Adrenal gland (tissue), 12 donors: Measurements from ENCODE around the gene PRKN. TPM values are rescaled to one million over a fixed set of nuclear protein-coding genes. Genes with fewer than 3 reads are reported as not detected.

Experiments
- DNase-seq, 7 donors: peaks; one replicate each; pipeline ENCODE4 v3.0.0-alpha.2; 2019 to 2020
- H3K27ac ChIP-seq, 5 donors: fragments of 200-600 bp; sonication (generic) in 4 of 5; 1 replicate in 3 of 5; 2 replicates in 2 of 5; pipeline versions ENCODE4 v1.5.1 to v1.8.0; 2016 to 2020; ENCODE audit warnings: mild to moderate bottlenecking in 1 of 5
- H3K27me3 ChIP-seq: fragments of 200-600 bp; 2 replicates; pipeline ENCODE4 v1.8.0; 2021
- H3K36me3 ChIP-seq, 2 donors: fragments of 200-600 bp; replicated peaks in 1 of 2; 1 replicate in 1 of 2; 2 replicates in 1 of 2; pipeline versions ENCODE4 v1.5.1 to v1.8.0; 2018 to 2022
- H3K4me1 ChIP-seq, 2 donors: fragments of 200-600 bp; replicated peaks in 1 of 2; 1 replicate in 1 of 2; 2 replicates in 1 of 2; pipeline versions ENCODE4 v1.5.1 to v1.8.0; 2018 to 2021
- H3K4me3 ChIP-seq, 4 donors: fragments of 200-600 bp; sonication (generic) in 3 of 4; one replicate each; pipeline ENCODE4 v1.5.1; 2016 to 2018
- H3K9me3 ChIP-seq, 3 donors: fragments of 200-600 bp; sonication (generic) in 1 of 3; replicated peaks in 1 of 3; 1 replicate in 2 of 3; 2 replicates in 1 of 3; pipeline versions ENCODE4 v1.5.1 to v1.8.0; 2016 to 2021
- CTCF ChIP-seq, 6 experiments: fragments of 450-650 bp in 4 of 6; fragments of 200-600 bp in 2 of 6; sonication (generic) in 1 of 6; IDR thresholded peaks; 1 replicate in 5 of 6; 2 replicates in 1 of 6; pipeline versions ENCODE4 v1.5.1 to v1.8.0; 2016 to 2021; ENCODE audit warnings: antibody characterized with exemption in 6 of 6, mild to moderate bottlenecking in 2 of 6, moderate library complexity in 1 of 6
- POLR2A ChIP-seq, 2 donors: fragments of 450-650 bp; IDR thresholded peaks; one replicate each; pipeline ENCODE4 v1.6.1; 2017; ENCODE audit warnings: antibody characterized with exemption in 2 of 2, mild to moderate bottlenecking in 2 of 2, moderate library complexity in 1 of 2
- WGBS, 4 donors: extraction: QIAGEN DNeasy Blood & Tissue Kit in 2 of 4; methylation state at CpG; one replicate each; pipeline versions ENCODE4 v1.1.5 to v1.1.7; 2013 to 2017; 5-methylcytosine and 5-hydroxymethylcytosine counted together
- intact Hi-C, 2 donors: fragments of 100-400 bp; cut with DNase I; formaldehyde crosslinking; loops; one replicate each; pipeline versions ENCODE4 v1.14.1 to v1.15.0; 2022 to 2023
- polyA plus RNA-seq, 3 donors: library from polyadenylated mRNA; stranded (reverse); fragments of 200-250 nt in 2 of 3; fragments of 350-450 nt in 1 of 3; fragmentation: Illumina TruSeq in 1 of 3; extraction: RNeasy Lipid Tissue Mini Kit (QIAGEN cat#74804) in 1 of 3; gene quantifications; one replicate each; pipeline ENCODE4 v1.2.3, GENCODE V29; 2013 to 2014
- total RNA-seq, 9 donors: library from RNA; depleted of rRNA in 4 of 9; stranded (reverse); fragments of >200 nt in 4 of 9; fragments of 120-200 nt in 1 of 9; fragmentation: NEBNext Ultra II Directional in 1 of 9; extraction: Animal tissue kit (Norgen Biotek cat#: 25700) in 1 of 9; gene quantifications; one replicate each; pipeline versions ENCODE4 v1.1.0 to v1.2.4, GENCODE V29; 2013 to 2023
- donor health status: healthy with polysubstance abuse.
- donor health status: Bipolar disorder and iron deficiency.
- donor health status: DM: yes; HTN: yes; CAD: no.
- donor health status: DM: no; HTN: no; CAD: no.
- donor health status: DM: no; HTN: no; CAD: no.
- donor health status: DM: yes; HTN: yes; CAD: no.

PRKN gene
- total and polyA plus RNA-seq, 12 donors = 1.9 to 159 (median 13.3) TPM

- DNase-seq = no peak
- TF ChIP-seq POLR2A (IDR thresholded peaks at IDR 0.05) = no peak
- TF ChIP-seq CTCF (IDR thresholded peaks at IDR 0.05) = no peak
- Histone ChIP-seq H3K36me3 (no peaks in the 10 kb centered on the region), H3K27me3 (no peaks in the 10 kb centered on the region), H3K4me1 (peaks cover 6 to 17% of the 10 kb centered on the region in 2 donors), H3K9me3 (no peaks in the 10 kb centered on the region), H3K27ac (no peak overlapping the region), H3K4me3 (no peak overlapping the region)
- intact Hi-C loops = no loop called here
Observed at GRCh38 chr6:161424421-161424820, 1303.1 kb downstream of the PRKN start.

DNA sequence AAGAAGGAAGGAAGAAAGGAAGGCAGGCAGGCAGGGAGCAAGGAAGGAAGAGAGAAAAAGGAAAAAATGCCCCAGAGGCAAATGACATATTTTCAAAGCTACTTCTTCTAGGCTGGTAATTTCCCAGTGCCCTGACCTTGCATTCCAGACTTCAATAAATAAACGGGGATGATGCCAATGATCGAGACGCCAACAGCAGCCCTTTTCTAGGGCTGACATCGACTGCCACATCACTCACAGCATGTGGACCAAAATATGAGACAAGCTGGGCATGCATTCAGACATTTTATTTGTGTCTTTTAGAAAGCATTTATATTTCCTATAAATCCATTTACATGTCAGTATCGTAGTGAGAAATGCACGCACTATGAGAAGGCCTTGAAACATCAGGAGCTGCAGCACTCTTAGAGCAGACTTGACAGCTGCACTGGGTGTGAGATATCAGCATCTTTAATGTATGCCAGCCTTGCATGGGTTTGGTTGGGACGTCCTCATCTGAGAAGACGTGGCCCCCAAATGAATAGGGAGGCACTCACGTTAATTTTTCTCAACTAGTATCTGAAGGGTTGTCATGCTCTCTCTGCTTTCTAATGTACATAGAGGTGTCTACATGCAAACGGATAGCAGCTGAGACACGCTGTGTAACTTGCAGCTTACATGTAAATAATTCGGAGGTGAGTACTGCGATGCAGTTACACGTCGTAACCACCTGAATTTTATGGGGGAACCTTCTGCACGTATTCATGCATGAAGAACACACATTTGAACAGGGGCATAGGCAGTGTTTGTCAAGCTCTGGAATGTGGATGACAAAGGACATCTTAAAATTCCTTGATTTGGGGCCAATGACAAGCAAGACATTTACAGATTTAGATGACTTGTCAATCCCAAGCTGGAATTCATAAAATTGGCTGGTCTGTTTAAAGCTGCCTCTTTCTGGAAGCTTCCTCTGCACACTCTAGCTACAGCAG, 1304.6 kb downstream of the PRKN start:
- Histone ChIP-seq H3K4me1 (peaks cover 6 to 17% of the 10 kb centered on the region in 2 donors), H3K36me3 (no peaks in the 10 kb centered on the region), H3K27me3 (no peaks in the 10 kb centered on the region), H3K27ac (peak overlapping the region in 3 of 5 donors; percentile 26 to 40 (median 39)), H3K4me3 (no peak overlapping the region), H3K9me3 (no peaks in the 10 kb centered on the region)
- WGBS, 4 donors = 59 to 65% (median 63%) methylated on average over 12 to 16 of the region's 16 CpGs
- intact Hi-C loops = no loop called here
- peak in 6 of 7 donors; percentile 50 to 79 (median 62) for DNase-seq
- TF ChIP-seq POLR2A (IDR thresholded peaks at IDR 0.05) (no peak), CTCF (IDR thresholded peaks at IDR 0.05) (no peak)

- 14 to 18% (median 14%) methylated on average over 7 of the region's 7 CpGs for WGBS, 4 donors
Observed at GRCh38 chr6:161418463-161418945, 1309.1 kb downstream of the PRKN start.

More at GRCh38 chr6:161418463-161418945, 1309.1 kb downstream of the PRKN start:
- intact Hi-C loops = loop anchor here (10.0 kb wide), 2 partner anchors 206 to 276 kb away; no protein-coding TSS in a partner anchor
- no peak overlapping the region for H3K4me3 ChIP-seq
- DNase-seq = peak; percentile 32 to 76 (median 71)
- TF ChIP-seq POLR2A (IDR thresholded peaks at IDR 0.05) (no peak), CTCF (IDR thresholded peaks at IDR 0.05) (peak; percentile 69 to 81 (median 72))
- no peak overlapping the region for H3K27ac ChIP-seq
- no peaks in the 10 kb centered on the region for H3K27me3 ChIP-seq
- H3K36me3 ChIP-seq = no peaks in the 10 kb centered on the region
- H3K9me3 ChIP-seq = no peaks in the 10 kb centered on the region
- H3K4me1 ChIP-seq = peaks cover 6 to 13% of the 10 kb centered on the region in 2 donors
